ENCODE data around the gene GABRR2.

DNA sequence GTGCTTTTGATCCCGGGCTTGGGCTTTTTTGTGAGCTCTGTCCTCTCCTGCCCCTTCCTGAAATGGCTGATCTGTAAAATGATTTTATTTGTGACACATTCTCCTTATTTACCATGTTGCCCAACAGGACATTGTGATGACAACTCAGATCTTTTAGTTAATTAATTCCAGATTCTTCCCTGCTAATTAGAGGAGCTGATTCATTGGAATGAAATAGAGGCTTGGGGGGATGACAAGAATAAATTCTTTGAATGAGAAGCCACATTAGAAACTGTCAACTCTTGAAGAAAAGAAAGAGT is 71.8 kb downstream of the GABRR2 start:
- TF ChIP-seq, protein P1, sequence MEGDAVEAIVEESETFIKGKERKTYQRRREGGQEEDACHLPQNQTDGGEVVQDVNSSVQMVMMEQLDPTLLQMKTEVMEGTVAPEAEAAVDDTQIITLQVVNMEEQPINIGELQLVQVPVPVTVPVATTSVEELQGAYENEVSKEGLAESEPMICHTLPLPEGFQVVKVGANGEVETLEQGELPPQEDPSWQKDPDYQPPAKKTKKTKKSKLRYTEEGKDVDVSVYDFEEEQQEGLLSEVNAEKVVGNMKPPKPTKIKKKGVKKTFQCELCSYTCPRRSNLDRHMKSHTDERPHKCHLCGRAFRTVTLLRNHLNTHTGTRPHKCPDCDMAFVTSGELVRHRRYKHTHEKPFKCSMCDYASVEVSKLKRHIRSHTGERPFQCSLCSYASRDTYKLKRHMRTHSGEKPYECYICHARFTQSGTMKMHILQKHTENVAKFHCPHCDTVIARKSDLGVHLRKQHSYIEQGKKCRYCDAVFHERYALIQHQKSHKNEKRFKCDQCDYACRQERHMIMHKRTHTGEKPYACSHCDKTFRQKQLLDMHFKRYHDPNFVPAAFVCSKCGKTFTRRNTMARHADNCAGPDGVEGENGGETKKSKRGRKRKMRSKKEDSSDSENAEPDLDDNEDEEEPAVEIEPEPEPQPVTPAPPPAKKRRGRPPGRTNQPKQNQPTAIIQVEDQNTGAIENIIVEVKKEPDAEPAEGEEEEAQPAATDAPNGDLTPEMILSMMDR (IDR thresholded peaks at IDR 0.05) = no peak
- no peak for TF ChIP-seq POLR2A (IDR thresholded peaks at IDR 0.05)

All from uterus (tissue), 2 donors.